Measurements from ENCODE around the gene SCEL. TPM values are rescaled to one million over a fixed set of nuclear protein-coding genes. Genes with fewer than 3 reads are reported as not detected.

The SCEL gene
- total RNA-seq, 2 donors from 2014 or later: 0.35 TPM; not detected in 1

- no peak overlapping the region for H3K27ac ChIP-seq
- H3K27me3 ChIP-seq: no peaks in the 10 kb centered on the region
- H3K36me3 ChIP-seq: no peaks in the 10 kb centered on the region
- no peaks in the 10 kb centered on the region for H3K9me3 ChIP-seq
- no peaks in the 10 kb centered on the region for H3K4me1 ChIP-seq
- no peak for DNase-seq (ENCODE audit: low spot score)
- H3K4me3 ChIP-seq: no peak overlapping the region
- TF ChIP-seq CTCF (IDR thresholded peaks at IDR 0.05): no peak
Measured at GRCh38 chr13:77510156-77510555, 25.4 kb upstream of the SCEL start.

GRCh38 chr13:77511552-77511951, 24.0 kb upstream of the SCEL start:
- Histone ChIP-seq H3K36me3 (no peaks in the 10 kb centered on the region), H3K27me3 (no peaks in the 10 kb centered on the region), H3K4me3 (no peak overlapping the region), H3K9me3 (no peaks in the 10 kb centered on the region), H3K27ac (no peak overlapping the region), H3K4me1 (no peaks in the 10 kb centered on the region)
- no peak for TF ChIP-seq CTCF (IDR thresholded peaks at IDR 0.05)
- no peak for DNase-seq (ENCODE audit: low spot score)

- TF ChIP-seq CTCF (IDR thresholded peaks at IDR 0.05): no peak
- H3K9me3 ChIP-seq: no peaks in the 10 kb centered on the region
- DNase-seq (ENCODE audit: low spot score): no peak
Measured at GRCh38 chr13:77513719-77514335, 21.7 kb upstream of the SCEL start.

GRCh38 chr13:77514336-77514726, 21.2 kb upstream of the SCEL start:
- no peak overlapping the region for H3K27ac ChIP-seq
- DNase-seq (ENCODE audit: low spot score): no peak
- TF ChIP-seq CTCF (IDR thresholded peaks at IDR 0.05): no peak
- no peaks in the 10 kb centered on the region for H3K4me1 ChIP-seq
- no peaks in the 10 kb centered on the region for H3K36me3 ChIP-seq
- no peaks in the 10 kb centered on the region for H3K9me3 ChIP-seq
- H3K4me3 ChIP-seq: no peak overlapping the region
- H3K27me3 ChIP-seq: no peaks in the 10 kb centered on the region

More at GRCh38 chr13:77513719-77514335, 21.7 kb upstream of the SCEL start:
- no peak overlapping the region for H3K27ac ChIP-seq
- no peak overlapping the region for H3K4me3 ChIP-seq
- H3K27me3 ChIP-seq: no peaks in the 10 kb centered on the region
- no peaks in the 10 kb centered on the region for H3K4me1 ChIP-seq
- no peaks in the 10 kb centered on the region for H3K36me3 ChIP-seq

- no peak for TF ChIP-seq CTCF (IDR thresholded peaks at IDR 0.05)
- no peak overlapping the region for H3K4me3 ChIP-seq
- no peak for DNase-seq (ENCODE audit: low spot score)
- H3K27me3 ChIP-seq: no peaks in the 10 kb centered on the region
- no peaks in the 10 kb centered on the region for H3K36me3 ChIP-seq
- no peaks in the 10 kb centered on the region for H3K9me3 ChIP-seq
- H3K27ac ChIP-seq: no peak overlapping the region
- H3K4me1 ChIP-seq: no peaks in the 10 kb centered on the region
Measured at GRCh38 chr13:77515785-77516184, 19.7 kb upstream of the SCEL start.

- no peak for TF ChIP-seq CTCF (IDR thresholded peaks at IDR 0.05)
Measured at GRCh38 chr13:77516342-77516789, 19.1 kb upstream of the SCEL start.

More at GRCh38 chr13:77516342-77516789, 19.1 kb upstream of the SCEL start:
- no peaks in the 10 kb centered on the region for H3K4me1 ChIP-seq
- H3K9me3 ChIP-seq: no peaks in the 10 kb centered on the region
- H3K27ac ChIP-seq: no peak overlapping the region
- H3K4me3 ChIP-seq: no peak overlapping the region
- DNase-seq (ENCODE audit: low spot score): no peak
- H3K36me3 ChIP-seq: no peaks in the 10 kb centered on the region
- H3K27me3 ChIP-seq: no peaks in the 10 kb centered on the region

All from right atrium auricular region (tissue), 2 donors.